HCT116 (cell line): ENCODE data around the gene C4orf50. TPM values are rescaled to one million over a fixed set of nuclear protein-coding genes. Genes with fewer than 3 reads are reported as not detected.
A peak's percentile ranks its signal among the peaks of the same experiment; 100 is the strongest.

ENCODE experiments used
- ATAC-seq: fragments of 200-7000 bp; cut with Tn5 transposase; 2 replicates; pipeline ENCODE4 v1.9.1; 2020; ENCODE audit warnings: mild to moderate bottlenecking, moderate library complexity
- BruUV-seq: library from RNA; stranded (reverse); fragments of 400-500 nt; replicated peaks from 2 replicates; lab custom pipeline; 2021; lab: Mats Ljungman, UMichigan
- CTCF ChIA-PET: fragments of 300-600 bp; sonication (Branson Sonifier 250); formaldehyde crosslinking; loops from one replicate; lab custom pipeline; 2021; ENCODE audit warnings: antibody characterized with exemption; lab: Charles Lee
- POLR2A ChIA-PET: fragments of 300-600, 350-600 bp; sonication (Branson Sonifier 250); formaldehyde crosslinking; loops from one replicate; lab custom pipeline; 2021; ENCODE audit warnings: antibody characterized with exemption; lab: Charles Lee
- RAD21 ChIA-PET, 2 experiments: fragments of 300-600 bp; sonication (Branson Sonifier 250); formaldehyde crosslinking; loops; one replicate each; lab custom pipeline; 2023; ENCODE audit warnings: low total read pairs in 2 of 2; ENCODE audit not compliant: uncharacterized antibody in 2 of 2, unreplicated experiment in 2 of 2, low non-redundant PET in 1 of 2; lab: Charles Lee
- DNase-seq: peaks from one replicate; pipeline ENCODE4 v3.0.0-alpha.2; 2010; ENCODE audit warnings: low read depth, low spot score
- H2AFZ ChIP-seq: fragments of 200-600 bp; shearing (Covaris generic), sonication (generic); 2 replicates; pipeline ENCODE4 v1.6.1; 2017; ENCODE audit warnings: low read depth, mixed run types, mixed read lengths, antibody characterized with exemption, low read length; ENCODE audit not compliant: poor library complexity, severe bottlenecking
- H3K27ac ChIP-seq: 2 replicates; pipeline ENCODE4 v1.5.1; 2012; ENCODE audit warnings: low read depth, low read length
- H3K27me3 ChIP-seq: fragments of 200-600 bp; sonication (generic); 2 replicates; pipeline ENCODE4 v1.6.1; 2016; ENCODE audit warnings: mixed run types, low read length, mixed read lengths; ENCODE audit not compliant: insufficient read depth
- H3K36me3 ChIP-seq, 2 experiments: fragments of 200-500 bp in 1 of 2; fragments of 200-600 bp in 1 of 2; sonication (Bioruptor generic) in 1 of 2; sonication (generic) in 1 of 2; 2 replicates each; pipeline versions ENCODE4 v1.5.1 to v1.6.1; 2014 to 2016; ENCODE audit warnings: low read length in 2 of 2, inconsistent platforms in 1 of 2, mixed read lengths in 1 of 2, mixed run types in 1 of 2; ENCODE audit not compliant: insufficient read depth in 2 of 2, control insufficient read depth in 1 of 2
- H3K4me1 ChIP-seq, 2 experiments: fragments of 200-600 bp in 1 of 2; sonication (generic) in 1 of 2; 2 replicates each; pipeline versions ENCODE4 v1.5.1 to v1.6.1; 2012 to 2017; ENCODE audit warnings: low read length in 2 of 2, inconsistent platforms in 1 of 2, mild to moderate bottlenecking in 1 of 2, mixed read lengths in 1 of 2, mixed run types in 1 of 2, moderate library complexity in 1 of 2; ENCODE audit not compliant: insufficient read depth in 2 of 2, control insufficient read depth in 1 of 2
- H3K4me2 ChIP-seq: fragments of 200-600 bp; sonication (generic); 2 replicates; pipeline ENCODE4 v1.6.1; 2017; ENCODE audit warnings: mixed run types, low read length, mixed read lengths
- H3K4me3 ChIP-seq, 2 experiments: fragments of 200-600 bp in 1 of 2; sonication (generic) in 1 of 2; replicated peaks in 1 of 2; 2 replicates each; pipeline ENCODE4 v1.5.1; 2011 to 2016; ENCODE audit warnings: low read length in 2 of 2, control low read depth in 1 of 2, low read depth in 1 of 2, mild to moderate bottlenecking in 1 of 2, mixed read lengths in 1 of 2, mixed run types in 1 of 2
- H3K79me2 ChIP-seq: fragments of 200-600 bp; sonication (generic); 2 replicates; pipeline ENCODE4 v1.6.1; 2017; ENCODE audit warnings: mild to moderate bottlenecking, mixed run types, low read length, moderate library complexity, mixed read lengths; ENCODE audit not compliant: insufficient read depth
- H3K9ac ChIP-seq: fragments of 200-600 bp; sonication (generic); 2 replicates; pipeline ENCODE4 v1.6.1; 2016; ENCODE audit warnings: low read length, mixed read lengths
- H3K9me2 ChIP-seq: fragments of 200-600 bp; sonication (generic), shearing (Covaris generic); 2 replicates; pipeline ENCODE4 v1.6.1; 2017; ENCODE audit warnings: mixed run types, mild to moderate bottlenecking, moderate library complexity; ENCODE audit not compliant: insufficient read depth
- H3K9me3 ChIP-seq, 2 experiments: fragments of 200-500 bp in 1 of 2; fragments of 200-600 bp in 1 of 2; sonication (Bioruptor generic) in 1 of 2; sonication (generic) in 1 of 2; 2 replicates each; pipeline ENCODE4 v1.6.1; 2014 to 2017; ENCODE audit warnings: low read length in 2 of 2, mixed read lengths in 2 of 2, inconsistent platforms in 1 of 2, low read depth in 1 of 2, mild to moderate bottlenecking in 1 of 2, mixed run types in 1 of 2, moderate library complexity in 1 of 2; ENCODE audit not compliant: control insufficient read depth in 1 of 2, insufficient read depth in 1 of 2
- H4K20me1 ChIP-seq: fragments of 200-600 bp; sonication (generic), shearing (Covaris generic); 2 replicates; pipeline ENCODE4 v1.6.1; 2017; ENCODE audit warnings: mixed run types, mild to moderate bottlenecking, moderate library complexity; ENCODE audit not compliant: insufficient read depth
- ATF3 ChIP-seq: IDR thresholded peaks from 2 replicates; pipeline ENCODE4 v1.6.1; 2012
- CBX3 ChIP-seq: IDR thresholded peaks from 2 replicates; pipeline ENCODE4 v1.6.1; 2012; ENCODE audit warnings: low read depth
- CEBPB ChIP-seq: IDR thresholded peaks from 2 replicates; pipeline ENCODE4 v1.6.1; 2012; ENCODE audit warnings: low read depth
- ELF1 ChIP-seq: IDR thresholded peaks from 2 replicates; pipeline ENCODE4 v1.6.1; 2012; ENCODE audit warnings: low read depth, borderline replicate concordance
- EZH2 ChIP-seq: fragments of 200-600 bp; sonication (generic); IDR thresholded peaks from 2 replicates; pipeline ENCODE4 v1.6.1; 2017; ENCODE audit warnings: antibody characterized with exemption, mixed run types
- EZH2phosphoT487 ChIP-seq: fragments of 200-600 bp; IDR thresholded peaks from 2 replicates; pipeline ENCODE4 v1.6.1; 2018; ENCODE audit warnings: antibody characterized with exemption, borderline replicate concordance
- POLR2A ChIP-seq: IDR thresholded peaks from 2 replicates; pipeline ENCODE4 v1.7.0; 2011; ENCODE audit warnings: borderline replicate concordance; ENCODE audit not compliant: insufficient read depth, insufficient read length; ENCODE audit errors: extremely low read depth
- POLR2AphosphoS5 ChIP-seq: IDR thresholded peaks from 2 replicates; pipeline ENCODE4 v1.6.1; 2011; ENCODE audit warnings: mild to moderate bottlenecking, low read depth, low read length, moderate library complexity
- SIN3A ChIP-seq: IDR thresholded peaks from 2 replicates; pipeline ENCODE4 v1.6.1; 2012; ENCODE audit warnings: low read depth
- SP1 ChIP-seq: IDR thresholded peaks from 2 replicates; pipeline ENCODE4 v1.6.1; 2012; ENCODE audit warnings: low read depth
- TCF7L2 ChIP-seq: IDR thresholded peaks from 2 replicates; pipeline ENCODE4 v1.7.0; 2011; ENCODE audit warnings: borderline replicate concordance, inconsistent platforms; ENCODE audit not compliant: insufficient read depth, insufficient read length; ENCODE audit errors: extremely low read depth
- ZBTB33 ChIP-seq: IDR thresholded peaks from 2 replicates; pipeline ENCODE4 v1.6.1; 2011; ENCODE audit warnings: mild to moderate bottlenecking, low read length, moderate library complexity; ENCODE audit not compliant: insufficient replicate concordance; ENCODE audit errors: extremely low read depth
- ZFX ChIP-seq: fragments of 450-650 bp; IDR thresholded peaks from 2 replicates; pipeline ENCODE4 v1.6.1; 2017
- ZNF274 ChIP-seq: fragments of 200-500 bp; sonication (Bioruptor generic); IDR thresholded peaks from 2 replicates; pipeline ENCODE4 v1.6.1; 2014; ENCODE audit warnings: mild to moderate bottlenecking, low read depth, low read length, inconsistent platforms
- intact Hi-C: fragments of 100-400 bp; cut with micrococcal nuclease; formaldehyde crosslinking; loops from 2 replicates; pipeline ENCODE4 v1.10.0; 2022
- total RNA-seq: library from RNA; stranded (reverse); gene quantifications from one replicate; pipeline ENCODE4 v1.2.1, GENCODE V29; 2021; ENCODE audit not compliant: unreplicated experiment

C4orf50 gene
- total RNA-seq, 1 experiment from 2014 or later, result not detected

- Histone ChIP-seq H3K4me2 (peak overlapping the region; percentile 25; the same call in 1 of the 2 replicates), H3K27me3 (peaks cover 17% of the 10 kb centered on the region; the same call in 1 of the 2 replicates), H3K4me3 (no peak overlapping the region), H3K36me3 (no peaks in the 10 kb centered on the region), H3K4me1 (no peaks in the 10 kb centered on the region), H2AFZ (no peak overlapping the region), H3K9me3 (no peaks in the 10 kb centered on the region), H3K27ac (no peak overlapping the region), H3K79me2 (no peaks in the 10 kb centered on the region), H3K9me2 (no peaks in the 10 kb centered on the region), H4K20me1 (no peaks in the 10 kb centered on the region), H3K9ac (no peak overlapping the region)
- RAD21 ChIA-PET, result no interaction called here
- no TSS peak for BruUV-seq
- CTCF ChIA-PET, result no interaction called here
- DNase-seq, result no peak
- intact Hi-C loops, result no loop called here
- POLR2A ChIA-PET, result no interaction called here
- peak; percentile 69 for ATAC-seq
- TF ChIP-seq TCF7L2 (no peak), EZH2 (no peak), CEBPB (no peak), POLR2A (no peak), ZFX (no peak), ELF1 (no peak), CBX3 (no peak), POLR2AphosphoS5 (no peak), EZH2phosphoT487 (no peak), ZBTB33 (no peak), ZNF274 (no peak), SIN3A (no peak), ATF3 (no peak), SP1 (no peak)
Measured at GRCh38 chr4:5887011-5887360, 131.2 kb downstream of the C4orf50 start.
